Neural crest cell (in vitro differentiated cells): Measurements from ENCODE around the gene CORO2A. TPM values are rescaled to one million over a fixed set of nuclear protein-coding genes. Genes with fewer than 3 reads are reported as not detected.

Source experiments
- DNase-seq: peaks from one replicate; pipeline ENCODE4 v3.0.0; 2021; ENCODE audit warnings: low read depth, mixed read lengths, low spot score
- H3K27ac Mint-ChIP-seq: one replicate; pipeline ENCODE4 v1.8.0; 2021; ENCODE audit warnings: mild to moderate bottlenecking, mixed read lengths; ENCODE audit not compliant: unreplicated experiment
- H3K27me3 Mint-ChIP-seq: 2 replicates; pipeline ENCODE4 v1.8.0; 2021; ENCODE audit warnings: low read depth, mild to moderate bottlenecking, mixed read lengths
- H3K36me3 Mint-ChIP-seq: 2 replicates; pipeline ENCODE4 v1.8.0; 2021; ENCODE audit warnings: low read depth, mild to moderate bottlenecking, mixed read lengths
- H3K4me1 Mint-ChIP-seq: 2 replicates; pipeline ENCODE4 v1.8.0; 2021; ENCODE audit warnings: mixed read lengths
- H3K4me3 Mint-ChIP-seq: one replicate; pipeline ENCODE4 v1.8.0; 2021; ENCODE audit warnings: mild to moderate bottlenecking, mixed read lengths
- H3K9me3 Mint-ChIP-seq: 2 replicates; pipeline ENCODE4 v1.8.0; 2021; ENCODE audit warnings: mixed read lengths
- total RNA-seq: library from RNA; stranded (reverse); gene quantifications from 2 replicates; pipeline ENCODE4 v1.2.1, GENCODE V29; 2021
- TF ChIP-seq, protein P1 (sequence below): fragments of 200-600 bp; sonication (generic); conservative IDR thresholded peaks from 2 replicates; pipeline ENCODE4 v1.5.0; 2021; ENCODE audit warnings: antibody characterized with exemption, mild to moderate bottlenecking

CORO2A gene
- total RNA-seq, 1 donor from 2014 or later: 9.3 TPM

DNA sequence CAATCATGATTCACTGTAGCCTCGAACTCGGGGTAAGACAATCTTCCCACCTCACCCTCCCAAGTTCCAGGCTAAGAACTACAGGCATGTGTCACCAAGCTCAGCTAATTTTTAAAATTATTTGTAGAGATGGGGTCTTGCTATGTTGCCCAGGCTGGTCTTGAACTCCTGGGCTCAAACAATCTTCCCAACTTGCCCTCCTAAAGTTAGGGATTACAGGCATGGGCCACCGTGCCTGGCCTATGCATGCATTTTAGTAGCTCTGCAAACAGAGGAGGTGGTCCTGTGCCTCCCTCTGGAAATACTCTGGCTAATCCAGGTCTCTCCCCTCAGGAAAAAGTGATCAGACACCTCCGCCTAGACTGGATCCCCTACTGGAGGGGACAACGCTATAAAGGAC is 51.9 kb downstream of the CORO2A start:
- Mint-ChIP-seq H3K27me3 (no peaks in the 10 kb centered on the region), H3K4me3 (no peak overlapping the region), H3K4me1 (peaks cover 5% of the 10 kb centered on the region), H3K9me3 (no peaks in the 10 kb centered on the region), H3K36me3 (no peaks in the 10 kb centered on the region), H3K27ac (no peak overlapping the region)
- DNase-seq: no peak
- TF ChIP-seq, protein P1, sequence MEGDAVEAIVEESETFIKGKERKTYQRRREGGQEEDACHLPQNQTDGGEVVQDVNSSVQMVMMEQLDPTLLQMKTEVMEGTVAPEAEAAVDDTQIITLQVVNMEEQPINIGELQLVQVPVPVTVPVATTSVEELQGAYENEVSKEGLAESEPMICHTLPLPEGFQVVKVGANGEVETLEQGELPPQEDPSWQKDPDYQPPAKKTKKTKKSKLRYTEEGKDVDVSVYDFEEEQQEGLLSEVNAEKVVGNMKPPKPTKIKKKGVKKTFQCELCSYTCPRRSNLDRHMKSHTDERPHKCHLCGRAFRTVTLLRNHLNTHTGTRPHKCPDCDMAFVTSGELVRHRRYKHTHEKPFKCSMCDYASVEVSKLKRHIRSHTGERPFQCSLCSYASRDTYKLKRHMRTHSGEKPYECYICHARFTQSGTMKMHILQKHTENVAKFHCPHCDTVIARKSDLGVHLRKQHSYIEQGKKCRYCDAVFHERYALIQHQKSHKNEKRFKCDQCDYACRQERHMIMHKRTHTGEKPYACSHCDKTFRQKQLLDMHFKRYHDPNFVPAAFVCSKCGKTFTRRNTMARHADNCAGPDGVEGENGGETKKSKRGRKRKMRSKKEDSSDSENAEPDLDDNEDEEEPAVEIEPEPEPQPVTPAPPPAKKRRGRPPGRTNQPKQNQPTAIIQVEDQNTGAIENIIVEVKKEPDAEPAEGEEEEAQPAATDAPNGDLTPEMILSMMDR: no peak

DNA sequence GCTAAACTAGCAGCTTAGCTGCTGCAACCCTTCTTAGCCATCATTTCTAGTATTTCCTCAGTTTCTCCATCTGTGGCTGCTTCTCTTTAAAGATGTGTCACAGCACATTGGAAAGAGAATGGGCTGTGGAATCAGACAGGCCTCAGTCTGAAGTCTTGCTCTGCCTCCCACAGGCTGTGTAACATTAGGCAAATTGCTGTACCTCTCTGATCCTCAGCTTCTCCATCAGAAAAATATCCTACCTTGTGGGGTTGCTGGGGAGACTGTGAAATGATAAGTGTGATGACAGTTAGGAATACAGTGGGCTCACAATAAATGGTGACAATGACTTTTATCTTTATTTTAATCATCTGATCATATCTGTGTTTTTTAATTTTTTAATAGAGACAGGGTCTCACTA is 55.9 kb downstream of the CORO2A start:
- Mint-ChIP-seq H3K27me3 (no peaks in the 10 kb centered on the region), H3K4me1 (no peaks in the 10 kb centered on the region), H3K9me3 (no peaks in the 10 kb centered on the region), H3K36me3 (no peaks in the 10 kb centered on the region), H3K27ac (no peak overlapping the region), H3K4me3 (no peak overlapping the region)
- TF ChIP-seq, protein P1: no peak
- DNase-seq: no peak

DNA sequence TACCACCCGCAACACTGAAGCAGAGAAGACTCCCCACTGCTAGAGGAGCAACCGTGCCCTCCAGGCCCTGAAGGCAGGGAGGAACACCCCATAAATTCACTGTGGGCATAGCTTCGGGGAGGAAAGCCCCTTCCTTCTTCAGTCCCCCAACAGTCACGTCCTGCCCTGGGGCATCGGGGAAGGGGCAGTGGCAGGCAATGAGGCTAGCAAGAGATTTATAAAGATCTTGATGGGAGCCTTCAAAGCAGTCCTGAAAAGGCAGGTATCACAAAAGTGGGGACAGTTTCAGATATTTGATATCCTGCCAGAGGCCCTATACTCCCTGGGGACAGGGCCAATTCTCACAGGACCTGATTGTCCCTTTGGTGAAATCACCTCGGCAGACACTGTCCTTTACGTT is 56.5 kb downstream of the CORO2A start:
- H3K27ac Mint-ChIP-seq: no peak overlapping the region
- H3K27me3 Mint-ChIP-seq: no peaks in the 10 kb centered on the region
- H3K4me1 Mint-ChIP-seq: no peaks in the 10 kb centered on the region
- TF ChIP-seq, protein P1: no peak
- H3K4me3 Mint-ChIP-seq: no peak overlapping the region
- no peak for DNase-seq
- no peaks in the 10 kb centered on the region for H3K9me3 Mint-ChIP-seq
- no peaks in the 10 kb centered on the region for H3K36me3 Mint-ChIP-seq

DNA sequence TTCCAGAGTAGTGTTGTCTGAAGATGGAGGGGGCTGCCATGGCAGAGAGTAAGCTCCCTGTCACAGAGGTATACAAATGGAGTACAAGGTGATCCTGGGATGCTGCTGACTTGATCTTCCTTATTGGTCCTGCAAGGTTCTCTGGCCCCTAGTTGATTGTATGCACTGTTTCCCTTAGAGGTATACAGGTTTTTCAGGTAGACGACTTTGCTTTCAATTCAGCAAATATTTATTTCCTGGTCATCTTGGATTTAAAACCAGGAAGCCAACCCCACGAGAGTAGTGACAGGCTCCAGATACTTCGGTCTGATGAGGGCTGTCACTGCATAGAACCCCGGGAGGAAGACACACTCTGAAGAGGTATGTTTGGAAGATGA is 56.9 kb downstream of the CORO2A start:
- no peak for DNase-seq
- Mint-ChIP-seq H3K36me3 (no peaks in the 10 kb centered on the region), H3K4me1 (no peaks in the 10 kb centered on the region), H3K4me3 (no peak overlapping the region), H3K27me3 (no peaks in the 10 kb centered on the region), H3K27ac (no peak overlapping the region), H3K9me3 (no peaks in the 10 kb centered on the region)
- TF ChIP-seq, protein P1: no peak

DNA sequence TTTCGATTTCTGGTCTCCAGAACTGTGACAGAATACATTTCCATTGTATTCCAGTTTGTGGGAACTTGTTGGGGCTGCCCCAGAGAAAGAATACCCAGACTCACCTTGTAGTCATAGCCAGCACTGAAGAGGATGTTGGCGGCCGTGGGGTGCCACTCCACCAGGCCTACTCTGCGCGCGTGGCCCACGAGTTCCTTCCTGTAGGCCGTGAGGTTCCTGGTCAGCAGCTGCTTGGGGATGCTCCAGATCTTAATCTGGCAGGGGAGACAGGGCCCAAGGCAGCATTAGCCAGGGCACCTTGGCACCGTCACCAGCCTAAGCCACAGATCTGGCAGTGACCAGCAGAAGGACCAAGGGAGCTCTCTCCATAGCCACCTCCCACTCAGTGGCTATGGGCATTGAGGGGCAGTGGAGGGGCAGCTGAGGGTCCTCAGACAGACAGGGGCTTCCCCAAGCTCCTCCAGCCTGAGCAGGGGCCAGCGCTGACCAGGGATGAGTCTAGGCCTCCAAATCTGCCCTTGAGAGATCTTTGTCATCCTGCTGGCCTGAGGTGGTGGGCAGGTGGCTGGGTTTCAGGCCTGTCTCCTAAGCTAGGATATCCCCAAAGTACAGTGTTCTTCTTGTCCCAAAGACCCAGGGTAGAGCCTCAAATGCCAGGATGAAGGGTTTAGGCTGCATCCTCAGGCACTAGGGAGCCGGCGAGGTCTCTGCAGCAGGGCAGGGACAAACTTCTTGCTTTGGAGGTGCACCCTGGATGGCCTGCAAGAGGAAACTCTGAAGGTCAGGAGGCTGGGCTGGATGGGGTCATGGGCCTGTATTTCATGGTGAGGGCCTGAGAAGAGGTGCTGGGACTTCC is 57.5 kb downstream of the CORO2A start:
- no peak overlapping the region for H3K27ac Mint-ChIP-seq
- no peak for DNase-seq
- no peaks in the 10 kb centered on the region for H3K9me3 Mint-ChIP-seq
- TF ChIP-seq, protein P1: no peak
- no peaks in the 10 kb centered on the region for H3K4me1 Mint-ChIP-seq
- H3K27me3 Mint-ChIP-seq: no peaks in the 10 kb centered on the region
- H3K4me3 Mint-ChIP-seq: no peak overlapping the region
- H3K36me3 Mint-ChIP-seq: no peaks in the 10 kb centered on the region
